Neuronal stem cell (in vitro differentiated cells): Measurements from ENCODE around the gene TMEM126B.
A peak's percentile ranks its signal among the peaks of the same experiment; 100 is the strongest.

Experiments
- DNase-seq: peaks from one replicate; pipeline ENCODE4 v3.0.0-alpha.2; 2013; ENCODE audit warnings: low spot score
- H2AFZ ChIP-seq: one replicate; pipeline ENCODE4 v1.6.1; 2013; ENCODE audit warnings: mild to moderate bottlenecking, low read length, inconsistent platforms
- H2AK5ac ChIP-seq: 2 replicates; pipeline ENCODE4 v1.6.1; 2013; ENCODE audit warnings: low read depth, mild to moderate bottlenecking, inconsistent platforms, low read length, moderate library complexity, mixed read lengths
- H2BK120ac ChIP-seq: 2 replicates; pipeline ENCODE4 v1.6.1; 2013; ENCODE audit warnings: low read depth, mild to moderate bottlenecking, inconsistent platforms, low read length, moderate library complexity, mixed read lengths
- H2BK12ac ChIP-seq: one replicate; pipeline ENCODE4 v1.6.1; 2013; ENCODE audit warnings: low read length, inconsistent platforms
- H2BK15ac ChIP-seq: 2 replicates; pipeline ENCODE4 v1.6.1; 2013; ENCODE audit warnings: mild to moderate bottlenecking, low read length, inconsistent platforms, mixed read lengths
- H2BK5ac ChIP-seq: one replicate; pipeline ENCODE4 v1.6.1; 2013; ENCODE audit warnings: inconsistent platforms, mild to moderate bottlenecking, low read length, moderate library complexity
- H3K14ac ChIP-seq: one replicate; pipeline ENCODE4 v1.6.1; 2013; ENCODE audit warnings: low read length, inconsistent platforms
- H3K18ac ChIP-seq: 2 replicates; pipeline ENCODE4 v1.6.1; 2013; ENCODE audit warnings: low read length, inconsistent platforms
- H3K23ac ChIP-seq: 2 replicates; pipeline ENCODE4 v1.6.1; 2013; ENCODE audit warnings: low read depth, mild to moderate bottlenecking, mixed read lengths, low read length, inconsistent platforms; ENCODE audit not compliant: poor library complexity
- H3K27ac ChIP-seq: replicated peaks from 3 replicates; pipeline ENCODE4 v1.5.1; 2013; ENCODE audit warnings: low read length, inconsistent platforms
- H3K27me3 ChIP-seq, 3 experiments: 2 replicates each; pipeline ENCODE4 v1.6.1; 2013; ENCODE audit warnings: low read length in 3 of 3, mild to moderate bottlenecking in 2 of 3, inconsistent platforms in 1 of 3, low read depth in 1 of 3, mixed read lengths in 1 of 3, moderate library complexity in 1 of 3; ENCODE audit not compliant: control insufficient read depth in 3 of 3, insufficient read depth in 3 of 3
- H3K36me3 ChIP-seq, 2 donors: replicated peaks in 1 of 2; 2 replicates each; pipeline ENCODE4 v1.6.1; 2013; ENCODE audit warnings: low read length in 2 of 2; ENCODE audit not compliant: control insufficient read depth in 2 of 2, insufficient read depth in 2 of 2
- H3K4ac ChIP-seq: 2 replicates; pipeline ENCODE4 v1.6.1; 2013; ENCODE audit warnings: inconsistent platforms, mild to moderate bottlenecking, low read length, moderate library complexity
- H3K4me1 ChIP-seq, 2 donors: 1 replicate in 1 of 2; 2 replicates in 1 of 2; pipeline ENCODE4 v1.6.1; 2013; ENCODE audit warnings: low read length in 2 of 2, low read depth in 1 of 2; ENCODE audit not compliant: control insufficient read depth in 2 of 2, insufficient read depth in 1 of 2
- H3K4me2 ChIP-seq: one replicate; pipeline ENCODE4 v1.6.1; 2013; ENCODE audit warnings: mild to moderate bottlenecking, low read length, inconsistent platforms; ENCODE audit not compliant: insufficient read depth, poor library complexity, severe bottlenecking
- H3K4me3 ChIP-seq, 2 donors: 2 replicates each; pipeline ENCODE4 v1.5.1; 2013; ENCODE audit warnings: low read length in 2 of 2, mild to moderate bottlenecking in 2 of 2, inconsistent platforms in 1 of 2, moderate library complexity in 1 of 2
- H3K79me1 ChIP-seq: one replicate; pipeline ENCODE4 v1.6.1; 2013; ENCODE audit warnings: low read depth, mild to moderate bottlenecking, inconsistent platforms, low read length, moderate library complexity
- H3K9ac ChIP-seq: one replicate; pipeline ENCODE4 v1.6.1; 2013; ENCODE audit warnings: mild to moderate bottlenecking, low read depth, low read length, inconsistent platforms; ENCODE audit not compliant: poor library complexity
- H3K9me3 ChIP-seq, 2 donors: replicated peaks in 1 of 2; 2 replicates each; pipeline versions ENCODE3 to v1.6.1; 2013; ENCODE audit warnings: low read length in 2 of 2, mild to moderate bottlenecking in 2 of 2, inconsistent platforms in 1 of 2, low read depth in 1 of 2, mixed read lengths in 1 of 2, moderate library complexity in 1 of 2; ENCODE audit not compliant: control insufficient read depth in 2 of 2, insufficient read depth in 1 of 2
- H4K8ac ChIP-seq: one replicate; pipeline ENCODE4 v1.6.1; 2013; ENCODE audit warnings: low read depth, mild to moderate bottlenecking, inconsistent platforms, low read length, moderate library complexity
- H4K91ac ChIP-seq: one replicate; pipeline ENCODE4 v1.6.1; 2013; ENCODE audit warnings: low read length, low read depth, mild to moderate bottlenecking, inconsistent platforms; ENCODE audit not compliant: poor library complexity
- WGBS, 2 donors: extraction: QIAGEN DNeasy Blood & Tissue Kit; methylation state at CpG; one replicate each; pipeline ENCODE4 v1.1.7; 2013; ENCODE audit warnings: missing lambda C conversion rate in 2 of 2, mixed read lengths in 1 of 2; ENCODE audit not compliant: insufficient read length in 2 of 2, insufficient replicate concordance in 1 of 2; ENCODE audit errors: extremely low coverage in 2 of 2; 5-methylcytosine and 5-hydroxymethylcytosine counted together

Gene TMEM126B

DNA sequence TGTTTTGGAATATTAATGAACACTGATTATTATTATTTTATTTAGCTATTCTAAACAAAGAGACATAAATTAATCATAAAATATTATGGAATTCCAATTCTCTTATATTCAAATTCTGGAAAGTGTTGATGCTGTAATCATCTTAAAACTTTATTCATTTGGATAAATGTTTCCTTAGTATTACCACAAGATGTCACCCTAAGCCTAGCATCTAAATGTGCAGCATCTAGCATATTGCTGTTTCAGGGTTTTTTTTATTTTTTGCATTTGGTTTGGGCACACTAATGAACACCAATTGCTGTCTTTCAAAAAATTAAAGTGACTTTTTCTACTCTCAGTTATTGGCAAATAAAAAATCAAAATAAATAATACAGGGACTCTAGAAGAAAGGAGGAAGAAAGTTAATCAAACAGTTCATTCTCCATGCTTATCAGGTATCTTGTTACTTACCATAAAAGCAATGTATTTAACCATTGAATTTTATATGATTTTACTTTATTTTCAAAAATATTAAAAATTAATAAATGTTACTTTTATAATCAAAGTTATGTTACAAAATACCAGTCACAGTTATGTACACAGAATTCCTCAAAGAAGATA, 33.0 kb upstream of the TMEM126B start:
- H3K18ac ChIP-seq: no peak overlapping the region
- H2BK5ac ChIP-seq: no peak overlapping the region
- H3K79me1 ChIP-seq: no peaks in the 10 kb centered on the region
- H2AK5ac ChIP-seq: no peak overlapping the region
- no peak overlapping the region for H3K4ac ChIP-seq
- no peak overlapping the region for H2BK120ac ChIP-seq
- no peak overlapping the region for H2BK15ac ChIP-seq
- no peak overlapping the region for H3K27ac ChIP-seq
- H4K8ac ChIP-seq: no peak overlapping the region
- H3K14ac ChIP-seq: no peak overlapping the region
- no peaks in the 10 kb centered on the region for H3K9me3 ChIP-seq
- H3K4me3 ChIP-seq: no peak overlapping the region
- no peak overlapping the region for H3K9ac ChIP-seq
- H3K4me1 ChIP-seq: no peaks in the 10 kb centered on the region
- no peak overlapping the region for H3K23ac ChIP-seq
- H2BK12ac ChIP-seq: no peak overlapping the region
- peak; percentile 23 for DNase-seq
- H4K91ac ChIP-seq: no peak overlapping the region
- H3K4me2 ChIP-seq: no peak overlapping the region
- no peaks in the 10 kb centered on the region for H3K36me3 ChIP-seq
- H2AFZ ChIP-seq: no peak overlapping the region
- H3K27me3 ChIP-seq: no peaks in the 10 kb centered on the region

DNA sequence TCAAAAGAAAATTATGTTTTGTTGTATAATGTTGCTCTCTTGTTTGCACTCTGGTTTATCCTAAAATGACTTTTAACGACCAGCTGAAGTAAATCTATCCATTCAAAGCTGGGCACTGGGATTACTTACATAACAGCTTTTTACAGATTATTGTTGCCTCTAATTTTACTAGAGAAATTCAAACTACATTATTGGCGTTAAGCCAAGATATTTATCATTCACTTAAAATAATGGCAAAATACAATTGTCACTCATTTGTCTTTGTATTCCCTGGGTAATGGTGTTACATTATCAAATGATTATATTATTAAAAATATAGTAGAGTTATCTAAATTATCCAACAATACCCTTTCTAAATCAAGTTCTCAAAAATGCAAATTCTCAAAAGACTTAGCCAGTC, 31.5 kb upstream of the TMEM126B start:
- Histone ChIP-seq H3K4me1 (no peaks in the 10 kb centered on the region), H3K18ac (no peak overlapping the region), H3K27ac (no peak overlapping the region), H4K8ac (no peak overlapping the region), H3K23ac (no peak overlapping the region), H3K4ac (no peak overlapping the region), H3K27me3 (no peaks in the 10 kb centered on the region), H3K4me2 (no peak overlapping the region), H2BK15ac (no peak overlapping the region), H2BK12ac (no peak overlapping the region), H3K9me3 (no peaks in the 10 kb centered on the region), H3K36me3 (no peaks in the 10 kb centered on the region), H2BK120ac (no peak overlapping the region), H2AK5ac (no peak overlapping the region), H2BK5ac (no peak overlapping the region), H3K9ac (no peak overlapping the region), H2AFZ (no peak overlapping the region), H3K4me3 (no peak overlapping the region), H3K79me1 (no peaks in the 10 kb centered on the region), H4K91ac (no peak overlapping the region), H3K14ac (no peak overlapping the region)
- WGBS, 2 donors: no CpG with 5 or more reads among the region's 2 CpGs
- no peak for DNase-seq

DNA sequence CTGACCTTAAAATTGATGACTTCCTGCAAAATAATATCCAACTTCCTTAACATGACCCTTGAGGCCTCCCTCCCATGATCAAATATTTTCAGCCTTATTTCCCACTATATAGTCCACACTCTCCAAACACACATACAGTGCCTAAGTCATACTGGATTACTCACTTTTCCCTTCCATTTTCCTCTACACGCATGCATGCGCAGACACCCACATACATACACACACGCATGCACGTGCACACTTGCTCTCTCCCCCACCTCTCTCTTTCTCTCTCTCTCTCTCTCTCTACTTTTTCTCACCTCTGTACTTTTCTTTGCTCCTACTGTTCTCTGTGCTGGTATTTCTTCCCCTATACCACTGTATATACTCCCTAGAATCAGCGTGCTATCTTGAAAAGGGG, 29.3 kb upstream of the TMEM126B start:
- no CpG with 5 or more reads among the region's 5 CpGs for WGBS, 2 donors
- Histone ChIP-seq H3K4ac (no peak overlapping the region), H3K4me1 (no peaks in the 10 kb centered on the region), H3K18ac (no peak overlapping the region), H2BK15ac (no peak overlapping the region), H3K4me2 (no peak overlapping the region), H3K27me3 (no peaks in the 10 kb centered on the region), H3K9ac (no peak overlapping the region), H3K79me1 (no peaks in the 10 kb centered on the region), H3K36me3 (no peaks in the 10 kb centered on the region), H2BK5ac (no peak overlapping the region), H3K14ac (no peak overlapping the region), H3K9me3 (no peaks in the 10 kb centered on the region), H2BK120ac (no peak overlapping the region), H2BK12ac (no peak overlapping the region), H3K23ac (no peak overlapping the region), H4K8ac (no peak overlapping the region), H2AK5ac (no peak overlapping the region), H3K4me3 (no peak overlapping the region), H4K91ac (no peak overlapping the region), H3K27ac (no peak overlapping the region), H2AFZ (no peak overlapping the region)
- DNase-seq: no peak

DNA sequence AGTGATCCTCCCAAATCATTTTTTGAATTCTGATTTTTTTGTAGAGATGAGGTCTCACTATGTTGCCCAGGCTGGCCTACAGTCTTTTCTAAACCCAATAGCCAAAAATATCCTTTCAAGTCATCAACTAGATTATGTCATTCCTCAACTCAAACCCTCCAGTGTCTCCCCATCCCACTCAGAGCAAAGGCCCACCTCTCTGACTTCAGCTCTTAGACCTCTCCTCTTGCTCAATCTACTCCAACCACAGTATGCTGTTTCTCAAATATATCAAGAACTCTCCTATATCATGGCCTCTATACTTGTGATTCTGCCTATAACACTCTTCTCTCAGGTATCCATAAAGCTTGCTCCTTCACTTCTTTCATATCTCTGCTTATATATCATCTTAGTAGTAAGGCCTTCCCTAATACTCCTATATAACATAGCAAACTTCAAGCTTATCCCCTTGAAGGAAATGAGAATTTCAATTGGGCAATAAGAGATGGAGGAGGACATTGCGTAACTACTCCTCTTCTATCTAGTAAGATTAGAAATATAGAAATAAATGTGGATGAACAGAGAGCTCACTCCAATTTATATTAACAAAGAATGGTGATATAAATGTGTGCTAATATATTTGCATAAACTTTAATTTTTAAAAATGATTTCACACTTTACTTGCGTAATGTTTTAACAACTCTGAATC, 25.7 kb upstream of the TMEM126B start:
- no peak overlapping the region for H3K14ac ChIP-seq
- no peak for DNase-seq
- no CpG with 5 or more reads among the region's 2 CpGs for WGBS, 2 donors

More for the DNA sequence above, 25.7 kb upstream of the TMEM126B start:
- no peak overlapping the region for H3K4me2 ChIP-seq
- no peaks in the 10 kb centered on the region for H3K36me3 ChIP-seq
- H2BK120ac ChIP-seq: no peak overlapping the region
- no peak overlapping the region for H2AK5ac ChIP-seq
- no peaks in the 10 kb centered on the region for H3K4me1 ChIP-seq
- no peaks in the 10 kb centered on the region for H3K79me1 ChIP-seq
- H2BK15ac ChIP-seq: no peak overlapping the region
- no peak overlapping the region for H3K27ac ChIP-seq
- H3K9me3 ChIP-seq: no peaks in the 10 kb centered on the region
- H2AFZ ChIP-seq: no peak overlapping the region
- H4K8ac ChIP-seq: no peak overlapping the region
- no peak overlapping the region for H3K18ac ChIP-seq
- no peak overlapping the region for H2BK12ac ChIP-seq
- H3K9ac ChIP-seq: no peak overlapping the region
- no peak overlapping the region for H4K91ac ChIP-seq
- no peak overlapping the region for H3K4me3 ChIP-seq
- no peak overlapping the region for H3K4ac ChIP-seq
- no peaks in the 10 kb centered on the region for H3K27me3 ChIP-seq
- H3K23ac ChIP-seq: no peak overlapping the region
- no peak overlapping the region for H2BK5ac ChIP-seq
